Fibroblast of villous mesenchyme (primary cell): ENCODE results near the gene ETV7. TPM values are rescaled to one million over a fixed set of nuclear protein-coding genes. Genes with fewer than 3 reads are reported as not detected.

Experiments used
- DNase-seq: peaks from one replicate; pipeline ENCODE4 v3.0.0-alpha.2; 2010; ENCODE audit warnings: low read depth
- H3K4me3 ChIP-seq: 2 replicates; pipeline ENCODE4 v1.5.1; 2011; ENCODE audit warnings: low read depth, mild to moderate bottlenecking, low read length
- CTCF ChIP-seq: IDR thresholded peaks from 2 replicates; pipeline ENCODE4 v1.5.1; 2012; ENCODE audit warnings: low read depth, mild to moderate bottlenecking, low read length; ENCODE audit not compliant: insufficient read depth
- total RNA-seq: library from RNA; depleted of rRNA; stranded (reverse); fragments of >200 nt; gene quantifications from 2 replicates; pipeline ENCODE4 v1.2.3, GENCODE V29; 2012

ETV7 gene
- total RNA-seq, 1 donor = 0.86 TPM

GRCh38 chr6:36329798-36330291 lies 57.6 kb downstream of the ETV7 start:
- no peak for DNase-seq
- no peak for TF ChIP-seq CTCF
- no peak overlapping the region for H3K4me3 ChIP-seq

DNA sequence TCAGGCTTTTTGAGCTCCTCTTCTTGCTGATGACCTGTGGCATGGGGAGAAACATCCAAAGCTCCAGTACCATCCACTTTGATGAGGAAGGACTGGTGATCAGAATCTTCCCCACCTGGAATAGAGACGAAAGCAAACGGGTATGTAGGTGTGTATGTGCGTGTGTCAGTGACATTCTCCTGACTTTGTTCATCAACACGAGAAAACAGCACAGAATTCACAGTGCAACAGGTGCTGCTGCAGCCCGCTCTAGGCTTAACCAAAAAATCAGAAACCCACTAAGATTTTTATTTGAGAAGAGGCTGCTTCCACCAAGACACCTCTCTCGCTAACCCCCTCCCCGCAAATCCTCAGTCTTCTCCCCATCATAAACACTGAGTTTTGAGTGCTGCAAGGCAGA lies 58.9 kb downstream of the ETV7 start:
- H3K4me3 ChIP-seq = no peak overlapping the region
- TF ChIP-seq CTCF = no peak
- no peak for DNase-seq

DNA sequence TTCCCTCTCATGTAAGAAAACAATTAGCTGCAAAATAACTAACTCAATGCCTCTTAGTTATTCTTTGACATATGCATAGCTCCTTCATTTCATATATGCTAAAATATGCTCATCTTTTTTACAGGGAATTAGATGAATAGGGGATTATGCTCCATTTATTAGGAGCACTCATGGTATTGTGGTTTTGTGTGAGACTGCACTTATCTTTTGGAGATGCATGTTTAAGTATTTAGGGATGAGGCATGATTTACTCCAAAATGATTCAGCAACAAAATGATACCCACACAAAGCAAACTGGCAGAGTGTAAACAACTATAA lies 59.6 kb downstream of the ETV7 start:
- TF ChIP-seq CTCF = no peak
- DNase-seq = no peak
- H3K4me3 ChIP-seq = no peak overlapping the region

DNA sequence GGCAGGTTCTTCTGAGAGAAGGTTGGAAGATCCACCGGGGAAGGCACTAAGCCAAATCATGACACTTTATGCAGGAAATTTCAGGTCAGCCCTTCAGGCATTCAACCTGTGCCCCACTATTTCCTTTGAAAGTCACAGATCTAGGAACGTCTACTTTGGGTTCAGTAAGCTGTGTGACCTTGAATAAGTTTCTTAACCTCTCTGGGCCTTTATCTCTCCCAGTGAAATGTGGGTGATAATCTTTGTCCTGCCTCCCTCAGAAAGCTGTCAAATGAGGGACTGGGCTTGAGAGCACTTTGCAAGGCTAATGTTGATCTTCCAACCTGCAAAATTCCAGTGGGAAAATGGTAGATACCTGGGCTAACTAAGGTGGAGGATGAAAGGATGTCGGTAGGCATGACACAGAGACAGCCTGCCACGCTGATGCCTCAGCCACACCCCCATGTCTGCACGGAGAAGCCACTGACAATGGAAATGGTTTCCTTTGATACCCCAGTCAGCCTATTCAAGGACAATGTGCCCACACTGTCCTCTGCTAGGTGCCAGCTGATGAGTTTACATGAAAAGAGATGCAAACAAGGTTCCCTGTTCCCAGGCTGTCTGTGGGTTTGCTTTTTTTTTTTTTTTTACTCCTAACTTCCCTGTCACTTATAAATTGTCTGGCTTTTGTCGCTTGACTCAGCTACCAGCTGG lies 60.1 kb downstream of the ETV7 start:
- no peak overlapping the region for H3K4me3 ChIP-seq
- no peak for TF ChIP-seq CTCF
- no peak for DNase-seq

GRCh38 chr6:36326356-36326995 lies 61.0 kb downstream of the ETV7 start:
- DNase-seq = no peak
- H3K4me3 ChIP-seq = no peak overlapping the region
- no peak for TF ChIP-seq CTCF

GRCh38 chr6:36324715-36325114 lies 62.8 kb downstream of the ETV7 start:
- no peak for TF ChIP-seq CTCF
- DNase-seq = no peak
- no peak overlapping the region for H3K4me3 ChIP-seq
